Muscle of arm (tissue), 12 donors: ENCODE data around the gene MACROH2A1. TPM values are rescaled to one million over a fixed set of nuclear protein-coding genes. Genes with fewer than 3 reads are reported as not detected.

Experiments
- DNase-seq: peaks from one replicate; pipeline ENCODE4 v3.0.0-alpha.2; 2013
- polyA plus RNA-seq, 12 donors: library from polyadenylated mRNA; unstranded; fragments of 120-200 nt; gene quantifications; one replicate each; pipeline ENCODE4 v1.2.1, GENCODE V29; 2013; ENCODE audit not compliant: insufficient read length in 12 of 12

The MACROH2A1 gene
- polyA plus RNA-seq, 12 donors = 88.1 to 197 (median 101) TPM; not detected in 1

GRCh38 chr5:135359374-135360165 lies 39.5 kb downstream of the MACROH2A1 start:
- DNase-seq = no peak

- no peak for DNase-seq
These were observed 41.3 kb downstream of the MACROH2A1 start for GRCh38 chr5:135357685-135358084.

GRCh38 chr5:135356522-135357318 lies 42.3 kb downstream of the MACROH2A1 start:
- DNase-seq = peak; percentile 64

- no peak for DNase-seq
These were observed 43.9 kb downstream of the MACROH2A1 start for GRCh38 chr5:135355169-135355568.

- peak; percentile 65 for DNase-seq
These were observed 44.9 kb downstream of the MACROH2A1 start for GRCh38 chr5:135353952-135354721.

- DNase-seq = no peak
These were observed 48.5 kb downstream of the MACROH2A1 start for GRCh38 chr5:135350536-135350935.

GRCh38 chr5:135349886-135350285 lies 49.1 kb downstream of the MACROH2A1 start:
- no peak for DNase-seq

- no peak for DNase-seq
These were observed 49.6 kb downstream of the MACROH2A1 start for GRCh38 chr5:135349451-135349850.

- DNase-seq = no peak
These were observed 50.1 kb downstream of the MACROH2A1 start for GRCh38 chr5:135348918-135349317.

- no peak for DNase-seq
These were observed 51.6 kb downstream of the MACROH2A1 start for GRCh38 chr5:135347392-135347791.

GRCh38 chr5:135345956-135346731 lies 52.9 kb downstream of the MACROH2A1 start:
- DNase-seq = no peak

- no peak for DNase-seq
These were observed 54.7 kb downstream of the MACROH2A1 start for GRCh38 chr5:135344349-135344748.

GRCh38 chr5:135343413-135343812 lies 55.6 kb downstream of the MACROH2A1 start:
- no peak for DNase-seq

GRCh38 chr5:135342551-135342875 lies 56.5 kb downstream of the MACROH2A1 start:
- DNase-seq = no peak

- no peak for DNase-seq
These were observed 57.1 kb downstream of the MACROH2A1 start for GRCh38 chr5:135341696-135342550.

GRCh38 chr5:135341016-135341666 lies 57.9 kb downstream of the MACROH2A1 start:
- DNase-seq = no peak

GRCh38 chr5:135340568-135340967 lies 58.5 kb downstream of the MACROH2A1 start:
- no peak for DNase-seq

GRCh38 chr5:135339623-135340022 lies 59.4 kb downstream of the MACROH2A1 start:
- DNase-seq = no peak

- DNase-seq = no peak
These were observed 59.8 kb downstream of the MACROH2A1 start for GRCh38 chr5:135339189-135339588.

GRCh38 chr5:135337064-135337463 lies 62.0 kb downstream of the MACROH2A1 start:
- peak; percentile 40 for DNase-seq
